Neutrophil (primary cell): ENCODE results near the gene ZNF235.

Experiments used
- H3K27ac ChIP-seq: fragments of 200-600 bp; sonication (generic); 2 replicates; pipeline ENCODE4 v1.5.1; 2016; ENCODE audit warnings: mild to moderate bottlenecking, moderate library complexity
- H3K27me3 ChIP-seq: fragments of 200-600 bp; sonication (generic); 2 replicates; pipeline ENCODE4 v1.6.0; 2016; ENCODE audit warnings: mild to moderate bottlenecking
- H3K36me3 ChIP-seq: fragments of 200-600 bp; sonication (generic); 2 replicates; pipeline ENCODE4 v1.5.1; 2017
- H3K4me1 ChIP-seq, 2 experiments: fragments of 200-600 bp in 1 of 2; sonication (generic) in 1 of 2; 1 replicate in 1 of 2; 2 replicates in 1 of 2; pipeline versions ENCODE4 v1.5.1 to v1.6.1; 2013 to 2016; ENCODE audit warnings: low read depth in 1 of 2, low read length in 1 of 2, mild to moderate bottlenecking in 1 of 2, moderate library complexity in 1 of 2; ENCODE audit not compliant: control insufficient read depth in 1 of 2, insufficient read depth in 1 of 2
- H3K4me3 ChIP-seq, 2 experiments: fragments of 200-600 bp in 1 of 2; sonication (generic) in 1 of 2; 1 replicate in 1 of 2; 2 replicates in 1 of 2; pipeline ENCODE4 v1.5.1; 2013 to 2016; ENCODE audit warnings: low read depth in 1 of 2, low read length in 1 of 2, mild to moderate bottlenecking in 1 of 2, moderate library complexity in 1 of 2
- H3K9me3 ChIP-seq: fragments of 200-600 bp; sonication (generic); 2 replicates; pipeline ENCODE4 v1.5.1; 2016
- CTCF ChIP-seq: fragments of 200-600 bp; sonication (generic); IDR thresholded peaks from 2 replicates; pipeline ENCODE4 v1.5.1; 2016; ENCODE audit warnings: antibody characterized with exemption

ZNF235 gene

DNA sequence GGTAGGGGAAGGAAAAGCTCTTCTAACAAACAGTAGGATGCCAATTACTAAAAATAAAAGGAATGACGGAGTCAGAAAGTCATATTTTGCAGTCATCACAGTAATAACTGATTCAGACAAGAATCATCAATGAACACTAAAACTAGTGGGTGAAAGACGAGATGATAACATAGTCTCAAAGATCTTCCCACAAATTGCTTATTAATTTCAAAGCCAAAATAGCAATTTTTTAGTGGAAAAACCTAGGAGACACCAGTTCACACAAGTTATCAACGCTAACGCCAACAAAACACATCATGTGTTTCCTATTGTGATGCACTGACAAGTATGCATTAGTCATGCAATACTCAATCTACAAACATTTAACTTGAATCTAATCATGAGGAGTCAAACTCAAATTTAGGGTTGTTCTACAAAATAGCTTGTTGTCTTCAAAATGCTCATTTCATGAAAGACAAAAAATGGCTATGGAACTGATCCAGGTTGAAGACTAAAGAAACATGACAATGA is 26.6 kb downstream of the ZNF235 start:
- H3K36me3 ChIP-seq, result no peaks in the 10 kb centered on the region
- no peak overlapping the region for H3K27ac ChIP-seq
- H3K4me1 ChIP-seq, result no peaks in the 10 kb centered on the region
- H3K9me3 ChIP-seq, result peaks cover 5% of the 10 kb centered on the region
- no peak overlapping the region for H3K4me3 ChIP-seq
- H3K27me3 ChIP-seq, result no peaks in the 10 kb centered on the region
- TF ChIP-seq CTCF, result no peak

- H3K27ac ChIP-seq, result no peak overlapping the region
- H3K4me1 ChIP-seq, result no peaks in the 10 kb centered on the region
- no peaks in the 10 kb centered on the region for H3K27me3 ChIP-seq
- no peak for TF ChIP-seq CTCF
- peaks cover 5% of the 10 kb centered on the region for H3K9me3 ChIP-seq
- no peak overlapping the region for H3K4me3 ChIP-seq
- H3K36me3 ChIP-seq, result no peaks in the 10 kb centered on the region
Observed at GRCh38 chr19:44277331-44277730, 27.5 kb downstream of the ZNF235 start.

- Histone ChIP-seq H3K27me3 (peaks cover 11% of the 10 kb centered on the region), H3K9me3 (peaks cover 5% of the 10 kb centered on the region), H3K4me3 (no peak overlapping the region), H3K27ac (no peak overlapping the region), H3K36me3 (no peaks in the 10 kb centered on the region), H3K4me1 (peaks cover 0 to 8% of the 10 kb centered on the region in 2 experiments)
- TF ChIP-seq CTCF, result no peak
Observed at GRCh38 chr19:44260695-44261446, 44.0 kb downstream of the ZNF235 start.

- peaks cover 11% of the 10 kb centered on the region for H3K27me3 ChIP-seq
- H3K4me3 ChIP-seq, result peak overlapping the region in 1 of 2 experiments; percentile 44
- peaks cover 0 to 8% of the 10 kb centered on the region in 2 experiments for H3K4me1 ChIP-seq
- peaks cover 3% of the 10 kb centered on the region for H3K9me3 ChIP-seq
- no peaks in the 10 kb centered on the region for H3K36me3 ChIP-seq
- no peak overlapping the region for H3K27ac ChIP-seq
- TF ChIP-seq CTCF, result no peak
Observed at GRCh38 chr19:44260343-44260681, 44.5 kb downstream of the ZNF235 start.

DNA sequence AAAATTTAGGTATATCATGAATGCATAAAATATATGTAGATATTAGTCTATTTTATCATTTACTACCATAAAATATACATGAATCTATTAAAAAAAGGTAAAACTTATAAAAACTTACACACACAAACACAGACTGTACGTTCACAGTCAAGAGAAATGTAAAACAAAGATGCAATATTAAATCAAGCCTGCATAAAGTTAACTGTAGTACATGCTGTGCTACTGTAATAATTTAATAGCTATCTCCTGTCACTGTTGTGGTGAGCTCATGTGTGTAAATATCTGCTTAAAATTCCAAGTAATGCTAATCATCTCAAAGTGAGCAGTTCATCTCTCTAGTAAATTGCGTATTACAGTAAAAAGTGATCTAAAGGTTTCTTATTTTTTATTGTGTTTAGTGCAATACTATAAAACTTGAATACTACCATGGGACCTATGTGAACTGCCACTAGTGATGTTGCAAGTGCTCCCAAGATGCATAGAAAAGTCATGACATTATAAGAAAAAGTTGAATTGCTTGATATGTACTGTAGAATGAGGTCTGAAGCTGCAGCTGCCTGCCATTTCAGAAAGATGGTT is 45.9 kb downstream of the ZNF235 start:
- TF ChIP-seq CTCF, result no peak
- H3K27ac ChIP-seq, result no peak overlapping the region
- peaks cover 0 to 8% of the 10 kb centered on the region in 2 experiments for H3K4me1 ChIP-seq
- H3K4me3 ChIP-seq, result no peak overlapping the region
- no peaks in the 10 kb centered on the region for H3K36me3 ChIP-seq
- peaks cover 11% of the 10 kb centered on the region for H3K27me3 ChIP-seq
- H3K9me3 ChIP-seq, result peaks cover 3% of the 10 kb centered on the region
